Measurements from ENCODE around the gene ZNF638.

The ZNF638 gene

DNA sequence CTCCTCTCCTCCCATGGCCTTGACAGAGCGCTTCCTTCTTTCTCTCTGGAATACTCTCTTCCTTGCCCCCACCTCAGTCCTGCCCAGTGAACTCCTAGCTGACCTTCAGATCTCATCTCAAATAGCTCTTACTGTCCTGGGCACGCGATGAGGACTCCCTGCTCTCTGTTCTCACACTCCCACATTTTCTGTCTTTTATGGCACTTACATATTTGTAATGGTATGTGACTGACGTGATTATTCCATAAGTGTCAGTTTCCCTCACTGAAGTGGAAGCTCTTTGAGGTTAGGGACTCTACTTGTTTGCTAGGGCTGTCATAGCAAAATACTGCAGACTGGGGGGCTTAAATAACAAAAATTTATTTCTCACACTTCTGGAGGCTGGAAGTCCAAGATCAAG, 120.1 kb downstream of the ZNF638 start:
- H3K9ac ChIP-seq (ENCODE audit: low read length) = no peak overlapping the region
- H3K27ac ChIP-seq (ENCODE audit: low read depth, low read length) = no peak overlapping the region

DNA sequence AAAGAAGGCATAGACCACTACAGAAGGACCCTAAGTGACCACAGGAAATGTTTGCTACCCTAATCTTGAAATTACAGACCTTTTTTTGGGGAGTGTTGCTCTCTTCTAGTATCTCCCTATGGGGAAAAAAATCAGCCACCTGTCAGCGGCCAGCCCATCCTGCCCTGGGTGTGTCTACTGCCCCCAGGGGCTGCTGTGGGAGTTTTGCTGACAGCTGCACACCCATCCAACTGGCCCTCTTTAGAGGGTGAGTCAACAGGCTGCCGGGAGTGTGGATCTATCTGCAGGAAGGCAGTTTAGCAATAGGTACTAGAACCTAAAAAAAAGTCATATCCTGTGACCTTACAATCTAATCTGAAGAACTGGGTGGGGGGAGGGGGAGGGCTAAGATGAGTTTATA, 121.0 kb downstream of the ZNF638 start:
- no peak for TF ChIP-seq EZH2phosphoT487 (conservative IDR thresholded peaks at IDR 0.05; ENCODE audit: low read length)
- TF ChIP-seq, protein P1, sequence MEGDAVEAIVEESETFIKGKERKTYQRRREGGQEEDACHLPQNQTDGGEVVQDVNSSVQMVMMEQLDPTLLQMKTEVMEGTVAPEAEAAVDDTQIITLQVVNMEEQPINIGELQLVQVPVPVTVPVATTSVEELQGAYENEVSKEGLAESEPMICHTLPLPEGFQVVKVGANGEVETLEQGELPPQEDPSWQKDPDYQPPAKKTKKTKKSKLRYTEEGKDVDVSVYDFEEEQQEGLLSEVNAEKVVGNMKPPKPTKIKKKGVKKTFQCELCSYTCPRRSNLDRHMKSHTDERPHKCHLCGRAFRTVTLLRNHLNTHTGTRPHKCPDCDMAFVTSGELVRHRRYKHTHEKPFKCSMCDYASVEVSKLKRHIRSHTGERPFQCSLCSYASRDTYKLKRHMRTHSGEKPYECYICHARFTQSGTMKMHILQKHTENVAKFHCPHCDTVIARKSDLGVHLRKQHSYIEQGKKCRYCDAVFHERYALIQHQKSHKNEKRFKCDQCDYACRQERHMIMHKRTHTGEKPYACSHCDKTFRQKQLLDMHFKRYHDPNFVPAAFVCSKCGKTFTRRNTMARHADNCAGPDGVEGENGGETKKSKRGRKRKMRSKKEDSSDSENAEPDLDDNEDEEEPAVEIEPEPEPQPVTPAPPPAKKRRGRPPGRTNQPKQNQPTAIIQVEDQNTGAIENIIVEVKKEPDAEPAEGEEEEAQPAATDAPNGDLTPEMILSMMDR (IDR thresholded peaks at IDR 0.05; ENCODE audit: insufficient read depth, low read length, poor library complexity, severe bottlenecking) = no peak
- no peak overlapping the region for H3K9ac ChIP-seq (ENCODE audit: low read length)
- H3K79me2 ChIP-seq (ENCODE audit: insufficient read depth, low read length) = no peaks in the 10 kb centered on the region
- H3F3A ChIP-seq (ENCODE audit: insufficient read depth) = no peaks in the 10 kb centered on the region
- no peak overlapping the region for H2AFZ ChIP-seq (ENCODE audit: low read depth, low read length, severe bottlenecking)
- no peak overlapping the region for H3K27ac ChIP-seq (ENCODE audit: low read depth, low read length)
- H3K27me3 ChIP-seq (ENCODE audit: low read length) = no peaks in the 10 kb centered on the region
- no peaks in the 10 kb centered on the region for H4K20me1 ChIP-seq (ENCODE audit: low read depth, low read length)
- H3K36me3 ChIP-seq (ENCODE audit: low read length) = no peaks in the 10 kb centered on the region
- no peak overlapping the region for H3K4me3 ChIP-seq (ENCODE audit: insufficient read depth, low read length, poor library complexity, severe bottlenecking)
- no peaks in the 10 kb centered on the region for H3K9me2 ChIP-seq (replicated peaks; ENCODE audit: insufficient read depth, low read length)
- no peaks in the 10 kb centered on the region for H3K9me3 ChIP-seq (ENCODE audit: insufficient read depth, low read length)
- H3K4me2 ChIP-seq (ENCODE audit: low read depth, low read length, poor library complexity, severe bottlenecking) = no peak overlapping the region

More for the DNA sequence above, 120.1 kb downstream of the ZNF638 start:
- no peak overlapping the region for H2AFZ ChIP-seq (ENCODE audit: low read depth, low read length, severe bottlenecking)
- no peaks in the 10 kb centered on the region for H3K9me3 ChIP-seq (ENCODE audit: insufficient read depth, low read length)
- no peaks in the 10 kb centered on the region for H3K27me3 ChIP-seq (ENCODE audit: low read length)
- H3F3A ChIP-seq (ENCODE audit: insufficient read depth) = no peaks in the 10 kb centered on the region
- no peak overlapping the region for H3K4me3 ChIP-seq (ENCODE audit: insufficient read depth, low read length, poor library complexity, severe bottlenecking)
- no peaks in the 10 kb centered on the region for H3K9me2 ChIP-seq (replicated peaks; ENCODE audit: insufficient read depth, low read length)
- no peaks in the 10 kb centered on the region for H3K79me2 ChIP-seq (ENCODE audit: insufficient read depth, low read length)
- H3K36me3 ChIP-seq (ENCODE audit: low read length) = no peaks in the 10 kb centered on the region
- TF ChIP-seq, protein P1 (IDR thresholded peaks at IDR 0.05; ENCODE audit: insufficient read depth, low read length, poor library complexity, severe bottlenecking) = no peak
- no peak for TF ChIP-seq EZH2phosphoT487 (conservative IDR thresholded peaks at IDR 0.05; ENCODE audit: low read length)
- no peaks in the 10 kb centered on the region for H4K20me1 ChIP-seq (ENCODE audit: low read depth, low read length)
- no peak overlapping the region for H3K4me2 ChIP-seq (ENCODE audit: low read depth, low read length, poor library complexity, severe bottlenecking)

DNA sequence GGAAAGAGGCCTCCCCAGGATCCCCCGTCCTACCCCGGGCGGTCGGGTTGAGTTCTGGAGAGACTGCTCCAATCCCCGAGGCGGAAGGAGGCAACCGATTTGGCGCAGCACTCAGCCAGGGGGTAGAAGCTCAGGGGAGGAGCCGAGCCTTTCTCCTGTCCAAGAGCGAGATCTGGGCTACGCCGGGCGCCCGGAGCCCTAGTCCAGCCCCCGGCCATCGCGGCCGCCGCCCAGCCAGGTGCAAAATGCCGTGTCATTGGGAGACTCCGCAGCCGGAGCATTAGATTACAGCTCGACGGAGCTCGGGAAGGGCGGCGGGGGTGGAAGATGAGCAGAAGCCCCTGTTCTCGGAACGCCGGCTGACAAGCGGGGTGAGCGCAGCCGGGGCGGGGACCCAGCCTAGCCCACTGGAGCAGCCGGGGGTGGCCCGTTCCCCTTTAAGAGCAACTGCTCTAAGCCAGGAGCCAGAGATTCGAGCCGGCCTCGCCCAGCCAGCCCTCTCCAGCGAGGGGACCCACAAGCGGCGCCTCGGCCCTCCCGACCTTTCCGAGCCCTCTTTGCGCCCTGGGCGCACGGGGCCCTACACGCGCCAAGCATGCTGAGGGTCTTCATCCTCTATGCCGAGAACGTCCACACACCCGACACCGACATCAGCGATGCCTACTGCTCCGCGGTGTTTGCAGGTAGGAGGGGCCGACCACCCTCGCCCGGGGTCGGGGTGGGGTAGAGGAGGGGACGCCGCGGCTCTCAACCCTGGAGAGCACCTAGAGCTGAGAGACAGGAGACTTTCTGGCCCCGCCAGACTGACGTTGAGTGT, 122.0 kb downstream of the ZNF638 start, which contains the start of gene DYSF:
DYSF (plus strand) TSS at position 158 of the 817 bp plus-strand sequence.
- H3K9me3 ChIP-seq (ENCODE audit: insufficient read depth, low read length) = no peaks in the 10 kb centered on the region
- H3K27me3 ChIP-seq (ENCODE audit: low read length) = no peaks in the 10 kb centered on the region
- no peaks in the 10 kb centered on the region for H3K36me3 ChIP-seq (ENCODE audit: low read length)
- no peak within 1 kb of the TSS for H3K27ac ChIP-seq (ENCODE audit: low read depth, low read length)
- no peak within 1 kb of the TSS for H3K9ac ChIP-seq (ENCODE audit: low read length)
- TF ChIP-seq, protein P1 (IDR thresholded peaks at IDR 0.05; ENCODE audit: insufficient read depth, low read length, poor library complexity, severe bottlenecking) = no peak
- TF ChIP-seq EZH2phosphoT487 (conservative IDR thresholded peaks at IDR 0.05; ENCODE audit: low read length) = no peak
- H3K4me2 ChIP-seq (ENCODE audit: low read depth, low read length, poor library complexity, severe bottlenecking) = no peak within 1 kb of the TSS
- no peak within 1 kb of the TSS for H3K4me3 ChIP-seq (ENCODE audit: insufficient read depth, low read length, poor library complexity, severe bottlenecking)
- no peaks in the 10 kb centered on the region for H4K20me1 ChIP-seq (ENCODE audit: low read depth, low read length)
- no peak within 1 kb of the TSS for H2AFZ ChIP-seq (ENCODE audit: low read depth, low read length, severe bottlenecking)
- H3F3A ChIP-seq (ENCODE audit: insufficient read depth) = no peaks in the 10 kb centered on the region
- H3K79me2 ChIP-seq (ENCODE audit: insufficient read depth, low read length) = no peaks in the 10 kb centered on the region
- no peaks in the 10 kb centered on the region for H3K9me2 ChIP-seq (replicated peaks; ENCODE audit: insufficient read depth, low read length)
